GM12878 (cell line): ENCODE data around the gene CDK11A. TPM values are rescaled to one million over a fixed set of nuclear protein-coding genes. Genes with fewer than 3 reads are reported as not detected.

Experiments used
- ATAC-seq: fragments of 200-7000 bp; cut with Tn5 transposase; 3 replicates; pipeline ENCODE4 v1.9.1; 2020; ENCODE audit warnings: mild to moderate bottlenecking, moderate library complexity
- BruUV-seq: library from RNA; stranded (reverse); fragments of 400-500 nt; replicated peaks from 2 replicates; lab custom pipeline; 2021; lab: Mats Ljungman, UMichigan
- CTCF ChIA-PET: fragments of 300-600 bp; sonication (Branson Sonifier 250); formaldehyde crosslinking; extraction: SDS; loops from one replicate; lab custom pipeline; 2021; ENCODE audit warnings: inconsistent platforms; lab: Yijun Ruan, JAX
- POLR2A ChIA-PET: fragments of 350-600 bp; formaldehyde crosslinking; extraction: SDS; loops from one replicate; lab custom pipeline; 2021; ENCODE audit warnings: inconsistent platforms; lab: Charles Lee
- RAD21 ChIA-PET: fragments of 300-600 bp; sonication (Branson Sonifier 250); formaldehyde crosslinking; loops from one replicate; lab custom pipeline; 2023; ENCODE audit warnings: antibody characterized with exemption; ENCODE audit not compliant: unreplicated experiment; lab: Charles Lee
- SMC1A ChIA-PET: fragments of 300-600 bp; sonication (Branson Sonifier 250); formaldehyde crosslinking; loops from one replicate; lab custom pipeline; 2023; ENCODE audit not compliant: unreplicated experiment, uncharacterized antibody; lab: Charles Lee
- DNase-seq: peaks from one replicate; pipeline ENCODE4 v3.0.0-alpha.2; 2011; ENCODE audit warnings: low read depth, low spot score
- FAIRE-seq: peaks from 3 replicates; lab custom pipeline; 2011; peaks lifted over from hg19 to GRCh38; lab: Jason Lieb, UNC
- H2AFZ ChIP-seq: 2 replicates; pipeline ENCODE4 v1.6.0; 2011; ENCODE audit warnings: low read depth, low read length, control low read depth; ENCODE audit not compliant: control insufficient read depth
- H3K27ac ChIP-seq: 2 replicates; pipeline ENCODE4 v1.5.1; 2011; ENCODE audit warnings: control low read depth; ENCODE audit not compliant: control insufficient read depth, insufficient read depth
- H3K27me3 ChIP-seq, 2 experiments: replicated peaks in 1 of 2; 2 replicates each; pipeline versions ENCODE4 v1.6.0 to v1.6.1; 2011; ENCODE audit warnings: low read length in 1 of 2; ENCODE audit not compliant: control insufficient read depth in 2 of 2, insufficient read depth in 2 of 2
- H3K36me3 ChIP-seq, 2 experiments: 2 replicates each; pipeline ENCODE4 v1.5.1; 2011; ENCODE audit warnings: low read length in 1 of 2; ENCODE audit not compliant: control insufficient read depth in 2 of 2, insufficient read depth in 2 of 2
- H3K4me1 ChIP-seq: 2 replicates; pipeline ENCODE4 v1.6.1; 2011; ENCODE audit warnings: mild to moderate bottlenecking, low read length, moderate library complexity, mixed read lengths; ENCODE audit not compliant: control insufficient read depth, insufficient read depth
- H3K4me2 ChIP-seq: 2 replicates; pipeline ENCODE4 v1.6.0; 2011; ENCODE audit warnings: control low read depth; ENCODE audit not compliant: control insufficient read depth, insufficient read depth
- H3K4me3 ChIP-seq: fragments of 200-600 bp; sonication (generic); 2 replicates; pipeline ENCODE4 v1.5.1; 2016
- H3K79me2 ChIP-seq: 2 replicates; pipeline ENCODE4 v1.6.0; 2011; ENCODE audit warnings: low read length; ENCODE audit not compliant: control insufficient read depth, insufficient read depth
- H3K9ac ChIP-seq: 2 replicates; pipeline ENCODE4 v1.8.0; 2011; ENCODE audit warnings: low read length, control low read depth, mixed read lengths; ENCODE audit not compliant: control insufficient read depth, insufficient read depth
- H3K9me3 ChIP-seq: replicated peaks from 3 replicates; pipeline ENCODE4 v1.5.1; 2011; ENCODE audit warnings: mild to moderate bottlenecking, low read length; ENCODE audit not compliant: control insufficient read depth, insufficient read depth
- H4K20me1 ChIP-seq: 2 replicates; pipeline ENCODE4 v1.6.0; 2011; ENCODE audit not compliant: control insufficient read depth, insufficient read depth
- CEBPB ChIP-seq, 2 experiments: fragments of 150-350 bp in 1 of 2; IDR thresholded peaks; 2 replicates each; pipeline ENCODE4 v1.6.1; 2012 to 2014; ENCODE audit warnings: low read depth in 2 of 2, low read length in 2 of 2, borderline replicate concordance in 1 of 2, inconsistent platforms in 1 of 2
- CREB1 ChIP-seq: IDR thresholded peaks from 2 replicates; pipeline ENCODE4 v1.6.1; 2012; ENCODE audit warnings: low read depth, mild to moderate bottlenecking, inconsistent platforms
- CUX1 ChIP-seq: IDR thresholded peaks from 2 replicates; pipeline ENCODE4 v1.6.1; 2012; ENCODE audit warnings: improper control_type of control experiment, low read depth, low read length; ENCODE audit not compliant: insufficient replicate concordance
- HDAC6 ChIP-seq: fragments of 200-600 bp; sonication (generic); IDR thresholded peaks from one replicate; pipeline ENCODE4 v1.8.0; 2017; ENCODE audit warnings: antibody characterized with exemption; ENCODE audit not compliant: unreplicated experiment
- MEF2A ChIP-seq: IDR thresholded peaks from 2 replicates; pipeline ENCODE4 v1.6.1; 2011; ENCODE audit warnings: low read depth, mild to moderate bottlenecking, low read length, moderate library complexity; ENCODE audit not compliant: insufficient read depth
- NFXL1 ChIP-seq: fragments of 450-650 bp; IDR thresholded peaks from 2 replicates; pipeline ENCODE4 v1.6.1; 2017; ENCODE audit warnings: antibody characterized with exemption, mild to moderate bottlenecking, borderline replicate concordance
- RCOR1 ChIP-seq: conservative IDR thresholded peaks from 2 replicates; pipeline ENCODE4 v1.6.1; 2012; ENCODE audit warnings: low read depth, low read length, improper control_type of control experiment
- SIX5 ChIP-seq: IDR thresholded peaks from 2 replicates; pipeline ENCODE4 v1.6.1; 2011; ENCODE audit warnings: mild to moderate bottlenecking, low read depth, low read length, moderate library complexity; ENCODE audit not compliant: severe bottlenecking
- SMAD5 ChIP-seq: IDR thresholded peaks from 2 replicates; pipeline ENCODE4 v1.6.1; 2016; ENCODE audit warnings: antibody characterized with exemption, low read depth
- SRF ChIP-seq, 2 experiments: IDR thresholded peaks; 2 replicates each; pipeline ENCODE4 v1.6.1; 2011; ENCODE audit warnings: low read depth in 2 of 2, low read length in 2 of 2, mild to moderate bottlenecking in 1 of 2, moderate library complexity in 1 of 2
- ZBED1 ChIP-seq: IDR thresholded peaks from 2 replicates; pipeline ENCODE4 v1.6.1; 2016; ENCODE audit warnings: borderline replicate concordance
- WGBS: methylation state at CpG from one replicate; pipeline ENCODE4 v1.1.6; 2016; ENCODE audit warnings: low lambda C conversion rate; ENCODE audit not compliant: insufficient replicate concordance, insufficient coverage; ENCODE audit errors: missing lambda C conversion rate; 5-methylcytosine and 5-hydroxymethylcytosine counted together
- in situ Hi-C: fragments of 300-500 bp; cut with MboI; formaldehyde crosslinking; loops from 9 replicates; pipeline ENCODE4 v1.14.3; 2018; ENCODE audit warnings: mixed read lengths
- intact Hi-C: fragments of 100-400 bp; cut with micrococcal nuclease; formaldehyde crosslinking; loops from one replicate; pipeline ENCODE4 v1.14.2; 2022; ENCODE audit not compliant: unreplicated experiment
- polyA plus RNA-seq, 11 experiments: library from polyadenylated mRNA; depleted of rRNA in 4 of 11; unstranded in 6 of 11; stranded (reverse) in 5 of 11; fragments of >200 nt; fragmentation: Nextera tagmentation in 4 of 11; fragmentation: Illumina TruSeq in 1 of 11; extraction: Ambion mirVana in 4 of 11; extraction: Trizol in 1 of 11; gene quantifications; 1 replicate in 1 of 11; 2 replicates in 10 of 11; pipeline versions ENCODE4 v1.2.1 to v1.2.3, GENCODE V29; 2011 to 2016; ENCODE audit warnings: inconsistent platforms in 2 of 11, missing spikeins in 2 of 11, low read depth in 1 of 11
- total RNA-seq, 4 experiments: library from RNA; depleted of rRNA in 3 of 4; stranded (reverse); fragments of >200 nt in 3 of 4; fragmentation: Illumina TruSeq in 1 of 4; extraction: Trizol in 1 of 4; gene quantifications; 2 replicates each; pipeline versions ENCODE4 v1.2.1 to v1.2.3, GENCODE V29; 2013 to 2021
- TF ChIP-seq, protein P1 (sequence below): IDR thresholded peaks from 2 replicates; pipeline ENCODE4 v1.6.1; 2012; ENCODE audit warnings: low read depth, low read length, improper control_type of control experiment
- TF ChIP-seq, protein P2 (sequence below): fragments of 450-650 bp; IDR thresholded peaks from 2 replicates; pipeline ENCODE4 v1.6.1; 2016; ENCODE audit warnings: mild to moderate bottlenecking, moderate library complexity, borderline replicate concordance

CDK11A gene
- total and polyA plus RNA-seq, 10 of the 15 experiments (the other 5 are each of a cell fraction or from before 2014, with no cell fraction given): 5.1 to 46.0 (median 25.9) TPM

GRCh38 chr1:1703796-1704195 lies 20.4 kb downstream of the CDK11A start:
- in situ Hi-C loops: no loop called here
- Histone ChIP-seq H2AFZ (no peak overlapping the region), H3K4me1 (no peaks in the 10 kb centered on the region), H3K4me3 (no peak overlapping the region), H3K27ac (no peak overlapping the region), H3K79me2 (no peaks in the 10 kb centered on the region), H3K9me3 (no peaks in the 10 kb centered on the region), H3K4me2 (no peak overlapping the region), H4K20me1 (no peaks in the 10 kb centered on the region), H3K9ac (no peak overlapping the region), H3K36me3 (peaks cover 0 to 2% of the 10 kb centered on the region in 2 experiments; a peak in 1 of 4 replicates), H3K27me3 (no peaks in the 10 kb centered on the region)
- TF ChIP-seq ZBED1: no peak
- no peak for TF ChIP-seq CUX1
- TF ChIP-seq NFXL1: no peak
- TF ChIP-seq, protein P1, sequence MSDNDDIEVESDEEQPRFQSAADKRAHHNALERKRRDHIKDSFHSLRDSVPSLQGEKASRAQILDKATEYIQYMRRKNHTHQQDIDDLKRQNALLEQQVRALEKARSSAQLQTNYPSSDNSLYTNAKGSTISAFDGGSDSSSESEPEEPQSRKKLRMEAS: no peak
- no peak for TF ChIP-seq SIX5
- TF ChIP-seq CEBPB (IDR thresholded peaks at IDR 0.05; ENCODE audit: borderline replicate concordance in 1 of 2, low read depth in 2 of 2, low read length in 2 of 2): no peak
- TF ChIP-seq, protein P2, sequence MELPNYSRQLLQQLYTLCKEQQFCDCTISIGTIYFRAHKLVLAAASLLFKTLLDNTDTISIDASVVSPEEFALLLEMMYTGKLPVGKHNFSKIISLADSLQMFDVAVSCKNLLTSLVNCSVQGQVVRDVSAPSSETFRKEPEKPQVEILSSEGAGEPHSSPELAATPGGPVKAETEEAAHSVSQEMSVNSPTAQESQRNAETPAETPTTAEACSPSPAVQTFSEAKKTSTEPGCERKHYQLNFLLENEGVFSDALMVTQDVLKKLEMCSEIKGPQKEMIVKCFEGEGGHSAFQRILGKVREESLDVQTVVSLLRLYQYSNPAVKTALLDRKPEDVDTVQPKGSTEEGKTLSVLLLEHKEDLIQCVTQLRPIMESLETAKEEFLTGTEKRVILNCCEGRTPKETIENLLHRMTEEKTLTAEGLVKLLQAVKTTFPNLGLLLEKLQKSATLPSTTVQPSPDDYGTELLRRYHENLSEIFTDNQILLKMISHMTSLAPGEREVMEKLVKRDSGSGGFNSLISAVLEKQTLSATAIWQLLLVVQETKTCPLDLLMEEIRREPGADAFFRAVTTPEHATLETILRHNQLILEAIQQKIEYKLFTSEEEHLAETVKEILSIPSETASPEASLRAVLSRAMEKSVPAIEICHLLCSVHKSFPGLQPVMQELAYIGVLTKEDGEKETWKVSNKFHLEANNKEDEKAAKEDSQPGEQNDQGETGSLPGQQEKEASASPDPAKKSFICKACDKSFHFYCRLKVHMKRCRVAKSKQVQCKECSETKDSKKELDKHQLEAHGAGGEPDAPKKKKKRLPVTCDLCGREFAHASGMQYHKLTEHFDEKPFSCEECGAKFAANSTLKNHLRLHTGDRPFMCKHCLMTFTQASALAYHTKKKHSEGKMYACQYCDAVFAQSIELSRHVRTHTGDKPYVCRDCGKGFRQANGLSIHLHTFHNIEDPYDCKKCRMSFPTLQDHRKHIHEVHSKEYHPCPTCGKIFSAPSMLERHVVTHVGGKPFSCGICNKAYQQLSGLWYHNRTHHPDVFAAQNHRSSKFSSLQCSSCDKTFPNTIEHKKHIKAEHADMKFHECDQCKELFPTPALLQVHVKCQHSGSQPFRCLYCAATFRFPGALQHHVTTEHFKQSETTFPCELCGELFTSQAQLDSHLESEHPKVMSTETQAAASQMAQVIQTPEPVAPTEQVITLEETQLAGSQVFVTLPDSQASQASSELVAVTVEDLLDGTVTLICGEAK: no peak
- TF ChIP-seq SRF (IDR thresholded peaks at IDR 0.05; ENCODE audit: low read depth in 2 of 2, low read length in 2 of 2): no peak
- TF ChIP-seq CREB1: no peak
- no peak for TF ChIP-seq HDAC6
- TF ChIP-seq MEF2A: no peak
- no peak for TF ChIP-seq RCOR1
- TF ChIP-seq SMAD5: no peak
- DNase-seq (no peak), FAIRE-seq (no peak), ATAC-seq (no peak)
- ChIA-PET SMC1A (no interaction called here), RAD21 (no interaction called here), CTCF (no interaction called here), POLR2A (no interaction called here)
- intact Hi-C loops: no loop called here
- BruUV-seq: no TSS peak
- WGBS: 96% methylated on average over 21 of the region's 22 CpGs
